ENCODE data around the gene CDT1.

DNA sequence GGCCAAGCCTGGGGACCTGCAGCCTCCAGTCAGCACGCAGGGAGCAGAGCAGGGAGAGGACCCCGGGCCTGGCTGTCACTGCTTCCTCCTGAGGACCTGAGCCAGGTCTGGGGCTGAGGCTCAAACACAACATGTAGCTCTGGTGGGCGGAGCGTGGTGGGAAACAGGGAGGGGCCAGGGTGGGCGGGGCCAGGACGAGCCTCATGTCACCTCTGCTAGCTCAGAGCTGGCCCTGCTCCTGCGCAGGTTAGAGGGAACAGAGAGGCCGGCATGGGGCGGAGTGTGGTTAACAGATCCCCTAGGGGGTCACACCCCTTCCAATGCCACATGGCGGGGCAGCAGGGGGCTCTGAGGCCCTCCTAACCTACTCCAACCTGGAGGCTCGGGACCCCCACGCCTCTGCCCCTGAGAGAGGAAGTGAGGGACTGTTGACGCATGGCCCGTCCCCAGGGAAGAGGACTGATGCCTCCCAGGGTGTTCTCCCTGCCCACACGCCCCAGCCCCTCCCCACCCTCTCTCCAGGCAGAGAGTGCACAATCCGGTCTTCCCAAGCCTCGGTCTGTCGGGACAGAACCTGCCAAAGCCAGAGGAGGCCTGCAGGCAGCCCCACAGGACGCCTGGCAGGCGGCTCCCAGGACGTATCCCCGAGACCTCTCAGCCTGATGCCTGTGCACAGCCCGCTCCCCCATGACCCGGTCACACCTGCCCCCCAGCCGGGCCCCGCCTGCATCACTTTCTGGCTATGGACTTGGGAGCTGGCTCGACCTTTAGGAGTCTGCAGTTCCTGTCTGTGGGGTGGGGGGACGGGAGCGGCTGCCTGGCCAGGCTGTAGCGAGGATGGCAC lies 33.8 kb upstream of the CDT1 start:
- TF ChIP-seq, protein P1, sequence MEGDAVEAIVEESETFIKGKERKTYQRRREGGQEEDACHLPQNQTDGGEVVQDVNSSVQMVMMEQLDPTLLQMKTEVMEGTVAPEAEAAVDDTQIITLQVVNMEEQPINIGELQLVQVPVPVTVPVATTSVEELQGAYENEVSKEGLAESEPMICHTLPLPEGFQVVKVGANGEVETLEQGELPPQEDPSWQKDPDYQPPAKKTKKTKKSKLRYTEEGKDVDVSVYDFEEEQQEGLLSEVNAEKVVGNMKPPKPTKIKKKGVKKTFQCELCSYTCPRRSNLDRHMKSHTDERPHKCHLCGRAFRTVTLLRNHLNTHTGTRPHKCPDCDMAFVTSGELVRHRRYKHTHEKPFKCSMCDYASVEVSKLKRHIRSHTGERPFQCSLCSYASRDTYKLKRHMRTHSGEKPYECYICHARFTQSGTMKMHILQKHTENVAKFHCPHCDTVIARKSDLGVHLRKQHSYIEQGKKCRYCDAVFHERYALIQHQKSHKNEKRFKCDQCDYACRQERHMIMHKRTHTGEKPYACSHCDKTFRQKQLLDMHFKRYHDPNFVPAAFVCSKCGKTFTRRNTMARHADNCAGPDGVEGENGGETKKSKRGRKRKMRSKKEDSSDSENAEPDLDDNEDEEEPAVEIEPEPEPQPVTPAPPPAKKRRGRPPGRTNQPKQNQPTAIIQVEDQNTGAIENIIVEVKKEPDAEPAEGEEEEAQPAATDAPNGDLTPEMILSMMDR (IDR thresholded peaks at IDR 0.05), result no peak
- TF ChIP-seq POLR2A (IDR thresholded peaks at IDR 0.05), result no peak
